ENCODE results near the gene ZCCHC18.
A peak's percentile ranks its signal among the peaks of the same experiment; 100 is the strongest.

The ZCCHC18 gene

DNA sequence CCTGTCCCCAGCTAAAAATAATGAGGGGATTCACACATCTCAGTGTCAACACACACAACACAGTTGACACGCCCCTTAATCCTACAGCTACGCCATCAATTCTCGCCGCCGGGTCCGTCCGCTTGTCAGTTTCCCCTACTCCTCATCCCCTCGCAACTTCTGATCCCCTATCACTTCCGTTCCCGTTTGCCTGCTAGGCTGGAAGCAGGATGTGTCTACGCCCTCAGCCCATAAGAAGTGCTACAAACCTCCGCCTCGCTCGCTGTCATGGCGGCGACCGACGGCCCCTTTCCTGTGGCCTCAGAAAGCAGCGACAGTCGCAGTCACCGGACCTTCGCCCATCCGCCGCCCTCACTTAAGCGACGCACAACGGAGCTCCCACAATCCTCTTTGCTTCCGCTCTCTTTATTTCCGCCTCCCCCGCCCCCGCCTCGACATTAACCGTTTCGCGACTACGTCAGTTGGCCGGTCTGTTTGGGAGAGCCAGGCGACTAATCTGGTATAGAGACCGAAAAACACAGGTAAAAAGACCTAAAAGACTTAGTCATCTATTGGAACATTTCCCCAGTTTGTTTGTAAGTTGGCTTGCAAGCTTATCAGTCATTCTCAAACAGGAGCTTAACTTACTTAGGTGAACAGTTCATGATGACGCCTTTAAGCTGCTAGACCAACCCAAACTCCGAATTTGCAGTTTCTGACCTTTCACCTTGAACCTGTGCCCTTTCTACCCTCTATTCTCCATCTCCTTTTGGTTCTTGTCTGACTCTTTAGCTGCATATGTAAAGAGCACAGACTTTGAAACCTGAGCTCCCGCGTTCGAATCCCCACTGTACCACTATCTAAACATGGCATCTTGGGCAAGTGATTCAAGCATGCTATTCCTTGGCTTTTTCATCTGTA lies 44.6 kb downstream of the ZCCHC18 start, which contains the start of gene SLC25A53 (continued):
- TF ChIP-seq ZNF2 (tag by site-specific recombination; IDR thresholded peaks at IDR 0.05) (peak; percentile 96), ZNF341 (tag by site-specific recombination; IDR thresholded peaks at IDR 0.05; ENCODE audit: low read depth) (0 out of 2 replicates have a peak, but pooled peaks have one; percentile 23), PRDM1 (tag by site-specific recombination; IDR thresholded peaks at IDR 0.05) (peak; percentile 80; the same call in 1 of the 2 replicates), ZNF664 (tag by site-specific recombination; IDR thresholded peaks at IDR 0.05) (peak; percentile 82), ZNF394 (tag by site-specific recombination; IDR thresholded peaks at IDR 0.05; ENCODE audit: borderline replicate concordance) (peak; percentile 60; the same call in 1 of the 2 replicates), ZFP37 (tag by site-specific recombination; IDR thresholded peaks at IDR 0.05) (peak; percentile 96), ZNF426 (tag by site-specific recombination; IDR thresholded peaks at IDR 0.05) (peak; percentile 7; the same call in 1 of the 2 replicates), ZNF785 (tag by site-specific recombination; IDR thresholded peaks at IDR 0.05) (0 out of 2 replicates have a peak, but pooled peaks have one; percentile 80), ZNF658 (tag by site-specific recombination; IDR thresholded peaks at IDR 0.05) (no peak), ZNF138 (tag by site-specific recombination; IDR thresholded peaks at IDR 0.05; ENCODE audit: borderline replicate concordance) (no peak), ZNF335 (tag by site-specific recombination; conservative IDR thresholded peaks at IDR 0.05) (peak; percentile 76), TRIM28 (IDR thresholded peaks at IDR 0.05; ENCODE audit: borderline replicate concordance, low read length) (peak; percentile 97), WT1 (tag by site-specific recombination; IDR thresholded peaks at IDR 0.05) (peak; percentile 55), ZNF830 (tag by site-specific recombination; IDR thresholded peaks at IDR 0.05; ENCODE audit: low read depth) (no peak), ZBTB7A (tag by site-specific recombination; IDR thresholded peaks at IDR 0.05; ENCODE audit: low read depth) (0 out of 2 replicates have a peak, but pooled peaks have one; percentile 70), ZNF324 (tag by site-specific recombination; IDR thresholded peaks at IDR 0.05) (peak; percentile 99), ZNF248 (tag by site-specific recombination; IDR thresholded peaks at IDR 0.05) (no peak), ZNF623 (tag by site-specific recombination; IDR thresholded peaks at IDR 0.05) (peak; percentile 50; the same call in 1 of the 2 replicates), REPIN1 (tag by site-specific recombination; IDR thresholded peaks at IDR 0.05; ENCODE audit: low read depth) (peak; percentile 75; the same call in 1 of the 2 replicates), SCRT2 (tag by site-specific recombination; IDR thresholded peaks at IDR 0.05) (0 out of 2 replicates have a peak, but pooled peaks have one; percentile 45), ZNF660 (tag by site-specific recombination; IDR thresholded peaks at IDR 0.05) (0 out of 2 replicates have a peak, but pooled peaks have one; percentile 29), ZNF624 (tag by site-specific recombination; IDR thresholded peaks at IDR 0.05) (peak; percentile 36; the same call in 1 of the 2 replicates)
- TF ChIP-seq, protein P1, sequence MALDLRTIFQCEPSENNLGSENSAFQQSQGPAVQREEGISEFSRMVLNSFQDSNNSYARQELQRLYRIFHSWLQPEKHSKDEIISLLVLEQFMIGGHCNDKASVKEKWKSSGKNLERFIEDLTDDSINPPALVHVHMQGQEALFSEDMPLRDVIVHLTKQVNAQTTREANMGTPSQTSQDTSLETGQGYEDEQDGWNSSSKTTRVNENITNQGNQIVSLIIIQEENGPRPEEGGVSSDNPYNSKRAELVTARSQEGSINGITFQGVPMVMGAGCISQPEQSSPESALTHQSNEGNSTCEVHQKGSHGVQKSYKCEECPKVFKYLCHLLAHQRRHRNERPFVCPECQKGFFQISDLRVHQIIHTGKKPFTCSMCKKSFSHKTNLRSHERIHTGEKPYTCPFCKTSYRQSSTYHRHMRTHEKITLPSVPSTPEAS (tag by site-specific recombination; IDR thresholded peaks at IDR 0.05) = peak; percentile 65; the same call in 1 of the 2 replicates
- TF ChIP-seq, protein P2, sequence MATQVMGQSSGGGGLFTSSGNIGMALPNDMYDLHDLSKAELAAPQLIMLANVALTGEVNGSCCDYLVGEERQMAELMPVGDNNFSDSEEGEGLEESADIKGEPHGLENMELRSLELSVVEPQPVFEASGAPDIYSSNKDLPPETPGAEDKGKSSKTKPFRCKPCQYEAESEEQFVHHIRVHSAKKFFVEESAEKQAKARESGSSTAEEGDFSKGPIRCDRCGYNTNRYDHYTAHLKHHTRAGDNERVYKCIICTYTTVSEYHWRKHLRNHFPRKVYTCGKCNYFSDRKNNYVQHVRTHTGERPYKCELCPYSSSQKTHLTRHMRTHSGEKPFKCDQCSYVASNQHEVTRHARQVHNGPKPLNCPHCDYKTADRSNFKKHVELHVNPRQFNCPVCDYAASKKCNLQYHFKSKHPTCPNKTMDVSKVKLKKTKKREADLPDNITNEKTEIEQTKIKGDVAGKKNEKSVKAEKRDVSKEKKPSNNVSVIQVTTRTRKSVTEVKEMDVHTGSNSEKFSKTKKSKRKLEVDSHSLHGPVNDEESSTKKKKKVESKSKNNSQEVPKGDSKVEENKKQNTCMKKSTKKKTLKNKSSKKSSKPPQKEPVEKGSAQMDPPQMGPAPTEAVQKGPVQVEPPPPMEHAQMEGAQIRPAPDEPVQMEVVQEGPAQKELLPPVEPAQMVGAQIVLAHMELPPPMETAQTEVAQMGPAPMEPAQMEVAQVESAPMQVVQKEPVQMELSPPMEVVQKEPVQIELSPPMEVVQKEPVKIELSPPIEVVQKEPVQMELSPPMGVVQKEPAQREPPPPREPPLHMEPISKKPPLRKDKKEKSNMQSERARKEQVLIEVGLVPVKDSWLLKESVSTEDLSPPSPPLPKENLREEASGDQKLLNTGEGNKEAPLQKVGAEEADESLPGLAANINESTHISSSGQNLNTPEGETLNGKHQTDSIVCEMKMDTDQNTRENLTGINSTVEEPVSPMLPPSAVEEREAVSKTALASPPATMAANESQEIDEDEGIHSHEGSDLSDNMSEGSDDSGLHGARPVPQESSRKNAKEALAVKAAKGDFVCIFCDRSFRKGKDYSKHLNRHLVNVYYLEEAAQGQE (tag by site-specific recombination; IDR thresholded peaks at IDR 0.05) = peak; percentile 73
- TF ChIP-seq, protein P3, sequence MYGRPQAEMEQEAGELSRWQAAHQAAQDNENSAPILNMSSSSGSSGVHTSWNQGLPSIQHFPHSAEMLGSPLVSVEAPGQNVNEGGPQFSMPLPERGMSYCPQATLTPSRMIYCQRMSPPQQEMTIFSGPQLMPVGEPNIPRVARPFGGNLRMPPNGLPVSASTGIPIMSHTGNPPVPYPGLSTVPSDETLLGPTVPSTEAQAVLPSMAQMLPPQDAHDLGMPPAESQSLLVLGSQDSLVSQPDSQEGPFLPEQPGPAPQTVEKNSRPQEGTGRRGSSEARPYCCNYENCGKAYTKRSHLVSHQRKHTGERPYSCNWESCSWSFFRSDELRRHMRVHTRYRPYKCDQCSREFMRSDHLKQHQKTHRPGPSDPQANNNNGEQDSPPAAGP (tag by site-specific recombination; IDR thresholded peaks at IDR 0.05) = peak; percentile 99
- TF ChIP-seq, protein P4, sequence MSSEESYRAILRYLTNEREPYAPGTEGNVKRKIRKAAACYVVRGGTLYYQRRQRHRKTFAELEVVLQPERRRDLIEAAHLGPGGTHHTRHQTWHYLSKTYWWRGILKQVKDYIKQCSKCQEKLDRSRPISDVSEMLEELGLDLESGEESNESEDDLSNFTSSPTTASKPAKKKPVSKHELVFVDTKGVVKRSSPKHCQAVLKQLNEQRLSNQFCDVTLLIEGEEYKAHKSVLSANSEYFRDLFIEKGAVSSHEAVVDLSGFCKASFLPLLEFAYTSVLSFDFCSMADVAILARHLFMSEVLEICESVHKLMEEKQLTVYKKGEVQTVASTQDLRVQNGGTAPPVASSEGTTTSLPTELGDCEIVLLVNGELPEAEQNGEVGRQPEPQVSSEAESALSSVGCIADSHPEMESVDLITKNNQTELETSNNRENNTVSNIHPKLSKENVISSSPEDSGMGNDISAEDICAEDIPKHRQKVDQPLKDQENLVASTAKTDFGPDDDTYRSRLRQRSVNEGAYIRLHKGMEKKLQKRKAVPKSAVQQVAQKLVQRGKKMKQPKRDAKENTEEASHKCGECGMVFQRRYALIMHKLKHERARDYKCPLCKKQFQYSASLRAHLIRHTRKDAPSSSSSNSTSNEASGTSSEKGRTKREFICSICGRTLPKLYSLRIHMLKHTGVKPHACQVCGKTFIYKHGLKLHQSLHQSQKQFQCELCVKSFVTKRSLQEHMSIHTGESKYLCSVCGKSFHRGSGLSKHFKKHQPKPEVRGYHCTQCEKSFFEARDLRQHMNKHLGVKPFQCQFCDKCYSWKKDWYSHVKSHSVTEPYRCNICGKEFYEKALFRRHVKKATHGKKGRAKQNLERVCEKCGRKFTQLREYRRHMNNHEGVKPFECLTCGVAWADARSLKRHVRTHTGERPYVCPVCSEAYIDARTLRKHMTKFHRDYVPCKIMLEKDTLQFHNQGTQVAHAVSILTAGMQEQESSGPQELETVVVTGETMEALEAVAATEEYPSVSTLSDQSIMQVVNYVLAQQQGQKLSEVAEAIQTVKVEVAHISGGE (tag by site-specific recombination; conservative IDR thresholded peaks at IDR 0.05; ENCODE audit: low read depth) = peak; percentile 100
- TF ChIP-seq, protein P5, sequence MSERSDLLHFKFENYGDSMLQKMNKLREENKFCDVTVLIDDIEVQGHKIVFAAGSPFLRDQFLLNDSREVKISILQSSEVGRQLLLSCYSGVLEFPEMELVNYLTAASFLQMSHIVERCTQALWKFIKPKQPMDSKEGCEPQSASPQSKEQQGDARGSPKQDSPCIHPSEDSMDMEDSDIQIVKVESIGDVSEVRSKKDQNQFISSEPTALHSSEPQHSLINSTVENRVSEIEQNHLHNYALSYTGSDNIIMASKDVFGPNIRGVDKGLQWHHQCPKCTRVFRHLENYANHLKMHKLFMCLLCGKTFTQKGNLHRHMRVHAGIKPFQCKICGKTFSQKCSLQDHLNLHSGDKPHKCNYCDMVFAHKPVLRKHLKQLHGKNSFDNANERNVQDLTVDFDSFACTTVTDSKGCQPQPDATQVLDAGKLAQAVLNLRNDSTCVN (tag by site-specific recombination; optimal IDR thresholded peaks at IDR 0.05) = peak; percentile 41

Data from HEK293 (cell line).